ENCODE measurements around the gene ROR1. TPM values are rescaled to one million over a fixed set of nuclear protein-coding genes. Genes with fewer than 3 reads are reported as not detected.

Gene ROR1
- total and polyA plus RNA-seq, 10 of the 15 experiments (the other 5 are each of a cell fraction or from before 2014, with no cell fraction given): 0.02 to 0.08 (median 0.05) TPM; not detected in 6

GRCh38 chr1:63827411-63828321 lies 53.8 kb downstream of the ROR1 start:
- Histone ChIP-seq H3K4me2 (ENCODE audit: control insufficient read depth, insufficient read depth) (no peak overlapping the region), H3K9ac (ENCODE audit: control insufficient read depth, insufficient read depth, low read length) (no peak overlapping the region), H3K4me1 (ENCODE audit: control insufficient read depth, insufficient read depth, low read length) (peaks cover 4% of the 10 kb centered on the region; the same call in 1 of the 2 replicates), H3K79me2 (ENCODE audit: control insufficient read depth, insufficient read depth, low read length) (no peaks in the 10 kb centered on the region), H2AFZ (ENCODE audit: control insufficient read depth, low read depth, low read length) (no peak overlapping the region), H3K36me3 (ENCODE audit: control insufficient read depth in 2 of 2, insufficient read depth in 2 of 2, low read length in 1 of 2) (no peaks in the 10 kb centered on the region), H3K27me3 (replicated peaks in 1 of 2; ENCODE audit: control insufficient read depth in 2 of 2, insufficient read depth in 2 of 2, low read length in 1 of 2) (no peaks in the 10 kb centered on the region), H3K27ac (ENCODE audit: control insufficient read depth, insufficient read depth) (no peak overlapping the region), H4K20me1 (ENCODE audit: control insufficient read depth, insufficient read depth) (no peaks in the 10 kb centered on the region), H3K9me3 (replicated peaks; ENCODE audit: control insufficient read depth, insufficient read depth, low read length) (no peaks in the 10 kb centered on the region), H3K4me3 (no peak overlapping the region)
- no peak for FAIRE-seq
- ChIA-PET SMC1A (ENCODE audit: uncharacterized antibody, unreplicated experiment) (interaction anchor here (1.1 to 5.1 kb wide), 3 partner anchors 11 to 296 kb away, joined by 3 to 36 read pairs (median 24); no protein-coding TSS in a partner anchor), CTCF (interaction anchor here (2.6 kb wide), 1 partner anchor 10 kb away, joined by 7 read pairs; no protein-coding TSS in a partner anchor), RAD21 (ENCODE audit: unreplicated experiment) (interaction anchor here (0.9 to 2.1 kb wide), 4 partner anchors 10 to 15 kb away, joined by 3 to 11 read pairs (median 4); no protein-coding TSS in a partner anchor), POLR2A (no interaction called here)
- ATAC-seq: no peak
- DNase-seq (ENCODE audit: low read depth, low spot score): no peak
- BruUV-seq (replicated peaks): no TSS peak
- in situ Hi-C loops (cut with MboI): no loop called here
- 21% methylated on average over 5 of the region's 5 CpGs for WGBS (ENCODE audit: insufficient coverage, insufficient replicate concordance, low lambda C conversion rate, missing lambda C conversion rate)
- TF ChIP-seq, protein P1, sequence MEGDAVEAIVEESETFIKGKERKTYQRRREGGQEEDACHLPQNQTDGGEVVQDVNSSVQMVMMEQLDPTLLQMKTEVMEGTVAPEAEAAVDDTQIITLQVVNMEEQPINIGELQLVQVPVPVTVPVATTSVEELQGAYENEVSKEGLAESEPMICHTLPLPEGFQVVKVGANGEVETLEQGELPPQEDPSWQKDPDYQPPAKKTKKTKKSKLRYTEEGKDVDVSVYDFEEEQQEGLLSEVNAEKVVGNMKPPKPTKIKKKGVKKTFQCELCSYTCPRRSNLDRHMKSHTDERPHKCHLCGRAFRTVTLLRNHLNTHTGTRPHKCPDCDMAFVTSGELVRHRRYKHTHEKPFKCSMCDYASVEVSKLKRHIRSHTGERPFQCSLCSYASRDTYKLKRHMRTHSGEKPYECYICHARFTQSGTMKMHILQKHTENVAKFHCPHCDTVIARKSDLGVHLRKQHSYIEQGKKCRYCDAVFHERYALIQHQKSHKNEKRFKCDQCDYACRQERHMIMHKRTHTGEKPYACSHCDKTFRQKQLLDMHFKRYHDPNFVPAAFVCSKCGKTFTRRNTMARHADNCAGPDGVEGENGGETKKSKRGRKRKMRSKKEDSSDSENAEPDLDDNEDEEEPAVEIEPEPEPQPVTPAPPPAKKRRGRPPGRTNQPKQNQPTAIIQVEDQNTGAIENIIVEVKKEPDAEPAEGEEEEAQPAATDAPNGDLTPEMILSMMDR (IDR thresholded peaks at IDR 0.05 in 2 of 3, conservative IDR thresholded peaks at IDR 0.05 in 1 of 3; ENCODE audit: control insufficient read depth in 2 of 3, extremely low read depth in 1 of 3, insufficient read depth in 1 of 3, low read depth in 3 of 3, low read length in 3 of 3): no peak
- TF ChIP-seq WRNIP1 (IDR thresholded peaks at IDR 0.05; ENCODE audit: borderline replicate concordance, low read depth, low read length): no peak
- TF ChIP-seq RAD21 (IDR thresholded peaks at IDR 0.05; ENCODE audit: insufficient read depth, low read depth, low read length): no peak
- no peak for TF ChIP-seq BHLHE40 (IDR thresholded peaks at IDR 0.05; ENCODE audit: borderline replicate concordance in 1 of 2, low read depth in 2 of 2, low read length in 1 of 2)
- no peak for TF ChIP-seq KAT2A (conservative IDR thresholded peaks at IDR 0.05; ENCODE audit: control insufficient read depth, low read depth, low read length)
- TF ChIP-seq, protein P2, sequence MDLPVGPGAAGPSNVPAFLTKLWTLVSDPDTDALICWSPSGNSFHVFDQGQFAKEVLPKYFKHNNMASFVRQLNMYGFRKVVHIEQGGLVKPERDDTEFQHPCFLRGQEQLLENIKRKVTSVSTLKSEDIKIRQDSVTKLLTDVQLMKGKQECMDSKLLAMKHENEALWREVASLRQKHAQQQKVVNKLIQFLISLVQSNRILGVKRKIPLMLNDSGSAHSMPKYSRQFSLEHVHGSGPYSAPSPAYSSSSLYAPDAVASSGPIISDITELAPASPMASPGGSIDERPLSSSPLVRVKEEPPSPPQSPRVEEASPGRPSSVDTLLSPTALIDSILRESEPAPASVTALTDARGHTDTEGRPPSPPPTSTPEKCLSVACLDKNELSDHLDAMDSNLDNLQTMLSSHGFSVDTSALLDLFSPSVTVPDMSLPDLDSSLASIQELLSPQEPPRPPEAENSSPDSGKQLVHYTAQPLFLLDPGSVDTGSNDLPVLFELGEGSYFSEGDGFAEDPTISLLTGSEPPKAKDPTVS (IDR thresholded peaks at IDR 0.05; ENCODE audit: low read depth, low read length): no peak
- no peak for TF ChIP-seq NRF1 (conservative IDR thresholded peaks at IDR 0.05; ENCODE audit: low read depth, low read length)
- no peak for TF ChIP-seq MEF2A (IDR thresholded peaks at IDR 0.05; ENCODE audit: insufficient read depth, low read depth, low read length)
- TF ChIP-seq MTA2 (IDR thresholded peaks at IDR 0.05; ENCODE audit: low read depth): no peak
- no peak for TF ChIP-seq E2F8 (IDR thresholded peaks at IDR 0.05; ENCODE audit: low read depth, partially characterized antibody)
- intact Hi-C loops (cut with micrococcal nuclease; ENCODE audit: unreplicated experiment): no loop called here
